HEK293 (cell line): ENCODE measurements around the gene RPL35A.

Experiments used
- TF ChIP-seq, protein P1 (sequence below): fragments of 450-650 bp; IDR thresholded peaks from 2 replicates; pipeline ENCODE4 v1.5.1; 2018; ENCODE audit warnings: missing biosample characterization, missing genetic modification characterization
- TF ChIP-seq, protein P2 (sequence below): fragments of 450-650 bp; formaldehyde crosslinking; IDR thresholded peaks from 2 replicates; pipeline ENCODE4 v1.5.1; 2016; ENCODE audit warnings: missing biosample characterization, missing genetic modification characterization

DNA sequence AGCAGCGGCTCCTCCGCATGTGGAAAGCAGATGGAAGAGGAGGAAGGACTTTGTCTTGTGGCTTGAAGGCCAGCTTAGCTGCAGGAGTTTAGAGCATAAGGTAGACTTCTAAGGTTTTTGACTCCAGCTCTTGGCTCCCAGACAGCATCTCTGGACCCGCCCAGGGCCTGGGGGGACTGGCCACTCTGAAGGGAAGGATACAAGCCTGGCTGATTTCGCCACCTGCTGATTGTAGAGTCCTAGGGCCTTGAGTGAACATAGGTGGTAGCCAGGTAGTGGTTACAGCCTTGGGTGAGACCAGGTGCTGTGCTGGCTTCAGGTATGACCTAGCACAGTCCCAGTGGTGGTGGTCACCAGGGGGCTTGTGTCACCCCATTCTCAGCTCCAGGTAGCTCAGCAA lies 48.4 kb upstream of the RPL35A start:
- TF ChIP-seq, protein P1, sequence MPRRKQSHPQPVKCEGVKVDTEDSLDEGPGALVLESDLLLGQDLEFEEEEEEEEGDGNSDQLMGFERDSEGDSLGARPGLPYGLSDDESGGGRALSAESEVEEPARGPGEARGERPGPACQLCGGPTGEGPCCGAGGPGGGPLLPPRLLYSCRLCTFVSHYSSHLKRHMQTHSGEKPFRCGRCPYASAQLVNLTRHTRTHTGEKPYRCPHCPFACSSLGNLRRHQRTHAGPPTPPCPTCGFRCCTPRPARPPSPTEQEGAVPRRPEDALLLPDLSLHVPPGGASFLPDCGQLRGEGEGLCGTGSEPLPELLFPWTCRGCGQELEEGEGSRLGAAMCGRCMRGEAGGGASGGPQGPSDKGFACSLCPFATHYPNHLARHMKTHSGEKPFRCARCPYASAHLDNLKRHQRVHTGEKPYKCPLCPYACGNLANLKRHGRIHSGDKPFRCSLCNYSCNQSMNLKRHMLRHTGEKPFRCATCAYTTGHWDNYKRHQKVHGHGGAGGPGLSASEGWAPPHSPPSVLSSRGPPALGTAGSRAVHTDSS (tag by site-specific recombination) = no peak
- TF ChIP-seq, protein P2, sequence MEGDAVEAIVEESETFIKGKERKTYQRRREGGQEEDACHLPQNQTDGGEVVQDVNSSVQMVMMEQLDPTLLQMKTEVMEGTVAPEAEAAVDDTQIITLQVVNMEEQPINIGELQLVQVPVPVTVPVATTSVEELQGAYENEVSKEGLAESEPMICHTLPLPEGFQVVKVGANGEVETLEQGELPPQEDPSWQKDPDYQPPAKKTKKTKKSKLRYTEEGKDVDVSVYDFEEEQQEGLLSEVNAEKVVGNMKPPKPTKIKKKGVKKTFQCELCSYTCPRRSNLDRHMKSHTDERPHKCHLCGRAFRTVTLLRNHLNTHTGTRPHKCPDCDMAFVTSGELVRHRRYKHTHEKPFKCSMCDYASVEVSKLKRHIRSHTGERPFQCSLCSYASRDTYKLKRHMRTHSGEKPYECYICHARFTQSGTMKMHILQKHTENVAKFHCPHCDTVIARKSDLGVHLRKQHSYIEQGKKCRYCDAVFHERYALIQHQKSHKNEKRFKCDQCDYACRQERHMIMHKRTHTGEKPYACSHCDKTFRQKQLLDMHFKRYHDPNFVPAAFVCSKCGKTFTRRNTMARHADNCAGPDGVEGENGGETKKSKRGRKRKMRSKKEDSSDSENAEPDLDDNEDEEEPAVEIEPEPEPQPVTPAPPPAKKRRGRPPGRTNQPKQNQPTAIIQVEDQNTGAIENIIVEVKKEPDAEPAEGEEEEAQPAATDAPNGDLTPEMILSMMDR (tag by site-specific recombination) = no peak
